ENCODE results near the gene CRYBB2.
"Not testable (repeated sequence)": the region's sequence is repeated elsewhere in the genome, so short reads cannot be mapped to it uniquely, and the experiment has no call there.

CRYBB2 gene
- total RNA-seq = 0 to 0.04 (median 0) reads per million in 3 experiments

DNA sequence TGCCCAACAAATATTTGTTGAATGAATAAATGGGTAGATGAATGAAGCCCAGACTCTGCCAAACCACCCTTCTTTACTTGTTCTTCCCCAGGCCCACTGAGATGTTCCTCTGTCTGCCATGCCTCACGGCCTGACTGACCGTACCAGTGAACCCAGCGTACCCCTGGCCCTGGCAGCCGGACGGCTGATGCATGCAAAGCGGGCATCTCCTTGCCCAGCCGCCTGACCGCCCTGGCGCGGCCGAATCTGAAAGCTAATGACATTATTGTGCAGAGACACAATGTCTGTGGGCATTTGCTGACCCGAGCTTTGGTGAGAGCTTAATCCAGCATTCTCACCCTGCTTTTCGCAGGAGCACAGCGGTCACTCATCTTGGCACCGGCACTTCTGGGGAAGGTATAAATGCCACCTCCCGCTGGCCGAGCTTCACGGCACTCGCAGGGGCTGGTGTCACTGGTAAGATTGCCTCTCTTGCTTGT, at the start of gene CRYBB2:
Gene CRYBB2, plus strand, starts transcription at position 429 of the 479 bp plus-strand sequence. CDS start 1,791 bp downstream, outside the sequence.
- no peak for DNase-seq

GRCh38 chr22:25170426-25170980, 48.9 kb upstream of the CRYBB2 start:
- no peak for DNase-seq

DNA sequence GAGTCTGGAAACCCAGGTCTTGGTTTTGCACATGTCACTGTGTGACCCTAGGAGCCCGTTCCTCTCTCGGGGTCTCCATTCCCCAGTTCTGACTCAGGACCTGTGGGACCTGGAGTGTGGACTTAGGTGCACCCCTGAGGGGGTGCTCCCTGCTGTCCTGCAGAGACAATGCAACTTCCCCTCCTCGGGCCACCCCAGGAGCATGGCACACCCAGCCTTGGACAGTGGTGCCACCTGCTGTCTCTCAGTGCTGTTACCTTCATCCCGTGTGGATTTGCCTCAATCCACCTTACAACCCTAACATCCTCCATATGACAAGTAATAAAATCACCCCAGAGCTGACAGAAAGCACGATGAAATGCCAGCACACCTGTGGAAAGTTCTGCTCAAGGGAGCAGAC, 47.3 kb upstream of the CRYBB2 start:
- peak; percentile 10 for DNase-seq

DNA sequence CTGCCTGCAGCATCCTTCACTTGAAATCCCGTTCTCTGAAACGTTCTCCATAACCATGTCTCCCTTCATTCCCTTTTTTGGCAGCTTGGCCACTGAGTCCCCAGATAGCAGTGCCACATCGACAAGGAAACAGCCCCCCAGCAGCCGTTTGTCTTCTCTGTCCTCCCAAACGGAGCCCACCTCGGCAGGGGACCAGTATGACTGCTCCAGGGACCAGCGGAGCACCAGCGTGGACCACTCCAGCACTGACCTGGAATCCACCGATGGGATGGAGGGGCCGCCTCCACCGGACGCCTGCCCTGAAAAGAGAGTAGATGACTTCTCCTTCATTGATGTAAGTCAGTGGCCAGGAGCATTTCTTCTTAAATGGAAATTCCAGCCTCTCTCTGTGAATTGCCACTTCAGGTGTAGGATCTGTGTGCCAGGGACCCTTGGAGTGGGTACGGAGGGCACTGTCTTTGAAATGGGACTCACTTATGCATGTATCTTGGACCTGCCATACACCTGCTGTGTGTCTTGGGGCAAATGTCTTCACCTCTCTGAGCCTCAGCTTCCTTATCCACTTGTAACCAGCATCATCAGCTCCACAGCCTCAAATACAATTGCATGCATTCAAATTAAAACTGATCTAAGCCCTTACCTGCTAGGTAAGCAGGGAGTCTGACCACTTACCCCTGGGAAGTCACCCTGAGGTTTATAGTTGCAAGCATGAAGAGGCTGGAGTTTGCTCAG, 45.1 kb upstream of the CRYBB2 start:
- no peak for DNase-seq

GRCh38 chr22:25174888-25175411, 44.5 kb upstream of the CRYBB2 start:
- DNase-seq = no peak

DNA sequence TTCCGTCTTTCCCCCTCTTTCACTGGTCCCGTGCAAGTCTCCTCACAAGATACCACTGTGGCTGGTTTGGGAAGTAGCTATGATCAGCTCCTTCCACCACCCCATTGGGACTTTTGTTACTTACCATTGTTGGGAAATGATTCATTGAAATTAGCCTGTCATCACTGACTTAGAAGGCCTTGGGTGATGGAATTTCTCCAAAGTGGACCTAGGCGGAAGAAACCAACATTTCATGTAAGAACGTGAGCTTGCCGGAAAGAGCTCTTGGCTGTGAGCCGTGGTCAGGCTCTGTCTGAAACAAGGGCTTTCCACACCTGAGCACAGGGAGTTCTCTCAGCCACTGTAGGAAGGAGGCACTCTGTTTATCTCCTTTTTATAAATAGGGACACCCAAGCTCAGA, 43.3 kb upstream of the CRYBB2 start:
- no peak for DNase-seq

DNA sequence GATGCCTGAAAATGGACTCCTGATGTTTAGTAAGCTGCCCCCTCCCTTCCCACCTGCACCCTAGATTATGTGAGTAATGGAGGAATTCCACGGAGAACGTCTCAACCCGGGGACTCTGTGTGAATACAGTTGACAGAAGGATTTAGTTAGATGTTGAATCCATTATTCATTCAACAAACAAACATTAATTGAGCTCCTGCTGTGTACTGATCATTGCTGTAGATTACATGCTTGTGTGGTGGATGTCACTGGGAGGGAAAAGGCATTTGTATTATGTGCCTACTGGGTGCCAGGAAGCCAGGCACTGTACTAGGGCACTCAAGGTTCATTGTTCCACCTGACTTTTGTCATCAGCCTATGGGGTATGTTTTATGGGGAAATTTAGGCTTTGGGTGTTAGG, 42.6 kb upstream of the CRYBB2 start:
- DNase-seq = no peak

DNA sequence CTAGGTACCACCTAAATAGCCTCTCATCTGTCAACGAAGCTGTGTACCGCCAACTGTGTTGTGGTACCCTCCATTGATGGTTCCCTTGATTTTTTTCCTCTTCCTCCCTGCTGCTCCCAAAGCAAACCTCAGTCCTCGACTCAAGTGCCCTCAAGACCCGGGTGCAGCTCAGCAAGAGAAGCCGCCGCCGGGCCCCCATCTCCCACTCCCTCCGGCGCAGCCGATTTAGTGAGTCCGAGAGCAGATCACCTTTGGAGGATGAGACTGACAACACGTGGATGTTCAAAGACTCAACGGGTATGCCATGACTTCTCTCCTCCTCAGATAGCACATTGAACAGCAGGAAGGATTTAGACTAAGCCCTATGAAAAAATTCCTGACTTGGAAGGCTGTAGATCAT, 42.2 kb upstream of the CRYBB2 start:
- no peak for DNase-seq

GRCh38 chr22:25177895-25178294, 41.5 kb upstream of the CRYBB2 start:
- DNase-seq = no peak

- not testable (repeated sequence) for DNase-seq
Observed at GRCh38 chr22:25178348-25178747, 41.1 kb upstream of the CRYBB2 start.

DNA sequence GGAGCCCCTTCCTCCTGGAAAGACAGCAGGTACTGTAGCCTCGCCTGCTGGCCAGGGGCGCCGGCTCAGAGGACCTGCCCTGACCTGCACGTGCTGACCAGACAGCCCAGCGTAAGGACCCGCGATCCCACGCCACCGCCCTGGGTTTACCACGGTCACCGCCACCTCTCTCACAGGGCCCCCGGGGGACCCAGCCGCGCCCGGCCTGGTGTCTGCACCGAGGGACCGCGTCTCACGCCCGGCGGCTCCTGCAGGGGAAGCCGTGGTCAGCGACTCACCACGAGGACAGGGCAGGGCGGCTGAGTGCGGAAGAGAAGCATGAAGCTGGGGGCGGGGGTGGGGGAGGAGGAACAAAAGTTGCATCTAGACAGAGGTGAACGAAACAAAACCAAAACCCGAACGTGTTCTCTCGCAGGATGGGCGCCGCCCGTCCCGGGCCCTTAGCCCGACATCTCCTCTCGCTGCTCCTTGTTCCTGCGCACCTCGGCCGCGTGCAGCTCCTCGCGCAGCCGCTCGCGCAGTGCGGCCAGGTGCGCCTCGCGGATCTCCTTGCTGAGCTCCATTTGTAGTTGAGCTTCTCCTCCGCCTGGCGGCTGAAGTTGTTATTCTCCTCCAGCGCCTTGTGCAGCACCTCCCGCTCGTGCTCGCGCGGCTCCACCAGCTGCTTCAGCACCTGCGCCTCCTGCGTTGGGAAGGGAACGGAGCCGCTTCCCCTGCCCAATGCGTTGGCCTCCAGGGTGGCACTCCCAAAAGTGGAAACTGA, 40.4 kb upstream of the CRYBB2 start:
- not testable (repeated sequence) for DNase-seq

- DNase-seq = no peak
Observed at GRCh38 chr22:25182131-25183110, 37.0 kb upstream of the CRYBB2 start.

DNA sequence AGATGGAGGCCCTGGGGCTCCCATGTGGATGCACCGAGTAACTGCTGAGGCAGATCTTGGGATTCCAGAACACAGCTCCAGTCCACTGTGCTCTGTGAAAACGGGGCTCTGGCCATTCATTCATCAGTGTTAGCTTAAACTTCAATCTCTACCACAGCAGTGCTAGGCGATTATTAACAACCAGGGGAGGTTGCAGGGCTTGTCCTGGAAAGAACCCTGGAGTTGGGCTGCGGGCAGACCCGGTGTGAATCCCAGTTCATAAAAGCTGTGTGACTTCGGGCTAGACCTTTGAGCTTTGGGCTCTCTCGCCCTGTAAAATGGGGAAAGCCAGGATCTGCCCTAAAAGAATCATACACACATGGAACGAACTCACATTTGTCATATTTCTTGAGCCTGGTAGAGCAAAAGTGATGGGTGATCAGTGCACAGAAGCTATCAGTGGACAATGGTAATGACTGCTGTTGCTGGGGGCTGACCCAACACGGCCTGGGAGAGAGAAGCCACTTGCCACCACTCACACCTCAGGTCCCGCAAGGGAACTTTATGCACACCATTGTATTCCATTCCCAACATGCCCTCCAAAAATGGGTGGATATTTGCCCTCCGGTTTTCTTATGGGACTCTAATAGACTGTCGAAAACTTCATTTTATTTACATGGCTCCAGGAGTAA, 35.4 kb upstream of the CRYBB2 start:
- no peak for DNase-seq

GRCh38 chr22:25186140-25186539, 33.3 kb upstream of the CRYBB2 start:
- no peak for DNase-seq

DNA sequence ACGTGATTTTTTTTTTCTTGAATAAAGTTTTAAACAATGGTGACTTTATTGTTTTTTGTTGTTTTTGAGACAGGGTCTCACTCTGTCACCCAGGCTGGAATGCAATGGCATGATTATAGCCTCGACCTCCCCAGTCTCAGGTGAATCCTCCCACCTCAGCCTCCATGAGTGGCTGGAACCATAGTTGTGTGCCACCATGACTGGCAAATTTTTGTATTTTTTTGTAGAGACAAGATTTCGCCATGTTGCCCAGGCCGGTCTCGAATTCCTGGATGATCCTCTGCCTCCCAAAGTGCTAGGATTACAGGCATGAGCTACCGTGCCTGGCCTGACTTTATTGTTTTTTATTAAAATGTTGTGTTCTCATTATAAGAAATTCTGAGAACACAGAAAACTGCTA, 32.0 kb upstream of the CRYBB2 start:
- DNase-seq = no peak

- DNase-seq = no peak
Observed at GRCh38 chr22:25192406-25192805, 27.0 kb upstream of the CRYBB2 start.

GRCh38 chr22:25193130-25193529, 26.3 kb upstream of the CRYBB2 start:
- DNase-seq = no peak

- DNase-seq = no peak
Observed at GRCh38 chr22:25193548-25193947, 25.9 kb upstream of the CRYBB2 start.

DNA sequence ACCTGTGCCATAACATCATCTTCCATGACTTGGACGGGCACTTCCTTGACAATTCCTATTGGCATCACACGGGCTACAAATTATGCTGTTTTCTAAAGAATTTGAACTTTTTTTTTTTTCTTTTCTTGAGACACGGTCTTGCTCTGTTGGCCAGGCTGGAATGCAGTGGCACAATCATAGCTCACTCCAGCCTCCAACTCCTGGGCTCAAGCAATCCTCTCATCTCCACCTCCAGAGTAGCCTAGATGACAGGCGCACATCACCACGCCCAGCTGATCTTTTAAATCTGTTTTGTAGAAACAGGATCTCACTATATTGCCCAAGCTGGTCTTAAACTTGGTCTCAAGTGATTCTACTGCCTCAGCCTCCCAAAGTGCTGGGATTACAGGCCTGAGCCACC, 23.1 kb upstream of the CRYBB2 start:
- no peak for DNase-seq

- DNase-seq = no peak
Observed at GRCh38 chr22:25197340-25197739, 22.1 kb upstream of the CRYBB2 start.

DNA sequence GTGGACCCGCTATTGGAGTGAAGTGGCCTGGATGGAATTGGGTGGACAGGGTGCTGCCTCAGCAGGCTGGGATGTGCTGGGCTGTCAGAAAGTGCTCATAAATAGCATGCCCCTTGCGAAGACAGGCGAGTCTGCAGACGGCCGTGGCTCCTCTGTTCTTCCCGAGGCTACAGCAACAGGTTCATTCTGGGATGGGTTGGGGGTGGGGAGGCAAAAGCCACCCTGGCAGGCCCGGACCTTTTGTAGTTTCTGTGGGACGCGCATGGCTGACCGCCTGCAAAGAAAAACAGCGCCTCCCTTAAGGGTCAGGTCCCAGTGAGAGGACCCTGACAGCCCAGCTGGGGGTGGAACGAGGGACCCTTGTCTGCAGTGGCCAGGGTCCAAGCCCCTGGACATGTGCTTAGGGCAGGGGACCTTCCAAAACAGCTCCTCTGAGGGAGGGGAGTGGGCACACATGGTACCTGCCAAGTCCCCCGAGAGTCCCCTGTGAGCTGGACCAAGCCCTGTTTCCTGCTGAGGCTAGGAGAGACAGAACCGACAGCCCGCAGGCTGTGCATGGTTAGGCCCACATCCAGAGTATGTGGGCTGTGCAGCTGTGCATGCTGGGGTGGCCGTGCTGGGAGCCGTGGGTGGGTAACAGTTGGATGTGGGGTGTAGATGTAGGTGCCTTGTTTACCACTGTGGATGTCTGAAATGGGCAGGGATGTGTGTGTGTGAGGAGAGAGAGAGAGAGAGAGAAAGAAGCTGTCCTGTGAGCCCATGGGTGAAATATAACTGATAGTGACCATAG, 19.5 kb upstream of the CRYBB2 start, which contains the start of gene CRYBB3:
Gene CRYBB3, plus strand, starts transcription at position 128 of the 790 bp plus-strand sequence. CDS start 1,539 bp downstream, outside the sequence.
- no peak for DNase-seq

Measured in central memory CD4-positive, alpha-beta T cell (primary cell).